ENCODE results near the gene ABHD11.
"Not testable (repeated sequence)": the region's sequence is repeated elsewhere in the genome, so short reads cannot be mapped to it uniquely, and the experiment has no call there.

Gene ABHD11

GRCh38 chr7:73727952-73728351 lies 10.7 kb downstream of the ABHD11 start:
- TF ChIP-seq POLR2AphosphoS5 (IDR thresholded peaks at IDR 0.05; ENCODE audit: low read depth, low read length) (no peak), TAF1 (IDR thresholded peaks at IDR 0.05; ENCODE audit: borderline replicate concordance, low read depth, low read length) (no peak), POLR2A (IDR thresholded peaks at IDR 0.05; ENCODE audit: low read depth, low read length) (no peak)
- FAIRE-seq (no peak), DNase-seq (ENCODE audit: insufficient read length) (no peak)

DNA sequence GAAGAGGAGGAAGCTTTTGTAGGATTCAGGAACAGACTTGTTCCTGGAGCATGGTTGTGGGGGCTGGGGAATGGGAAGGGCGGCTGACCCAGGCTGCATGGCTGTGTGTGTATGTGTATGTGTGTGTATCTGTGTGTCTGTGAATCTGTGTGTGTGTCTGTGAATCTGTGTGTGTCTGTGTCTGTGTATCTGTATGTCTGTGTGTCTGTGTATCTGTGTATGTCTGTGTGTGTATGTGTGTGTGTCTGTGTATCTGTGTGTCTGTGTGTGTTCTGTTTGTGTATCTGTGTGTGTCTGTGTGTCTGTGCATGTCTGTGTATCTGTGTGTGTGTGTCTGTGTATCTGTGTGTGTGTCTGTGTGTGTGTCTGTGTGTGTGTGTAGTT lies 12.5 kb downstream of the ABHD11 start:
- TF ChIP-seq POLR2AphosphoS5 (IDR thresholded peaks at IDR 0.05; ENCODE audit: low read depth, low read length) (no peak), TAF1 (IDR thresholded peaks at IDR 0.05; ENCODE audit: borderline replicate concordance, low read depth, low read length) (no peak), POLR2A (IDR thresholded peaks at IDR 0.05; ENCODE audit: low read depth, low read length) (no peak)
- DNase-seq (ENCODE audit: insufficient read length), result no peak

DNA sequence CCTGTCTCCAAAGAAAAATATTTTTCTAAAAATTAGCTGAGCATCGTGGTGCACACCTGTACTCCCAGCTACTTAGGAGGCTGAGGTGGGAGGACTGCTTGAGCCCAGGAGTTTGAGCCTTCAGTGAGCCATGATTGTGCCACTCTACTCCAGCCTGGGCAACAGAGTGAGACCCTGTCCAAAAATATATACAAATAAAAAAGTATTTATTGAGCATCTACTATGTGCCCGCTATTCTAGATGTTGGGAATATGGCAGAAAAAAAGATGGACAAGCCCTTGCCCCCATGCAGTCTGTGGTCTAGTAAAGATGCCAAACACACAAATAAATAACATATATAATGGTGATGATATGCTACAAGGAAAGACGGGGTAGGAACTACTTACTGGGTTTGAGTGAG lies 14.8 kb downstream of the ABHD11 start:
- no peak for TF ChIP-seq POLR2AphosphoS5 (IDR thresholded peaks at IDR 0.05; ENCODE audit: low read depth, low read length)
- no peak for DNase-seq (ENCODE audit: insufficient read length)
- no peak for FAIRE-seq

More for the DNA sequence above, 12.5 kb downstream of the ABHD11 start:
- no peak for FAIRE-seq

- DNase-seq (ENCODE audit: insufficient read length) (no peak), FAIRE-seq (no peak)
- TF ChIP-seq POLR2A (IDR thresholded peaks at IDR 0.05; ENCODE audit: low read depth, low read length), result no peak
- no peak for TF ChIP-seq POLR2AphosphoS5 (IDR thresholded peaks at IDR 0.05; ENCODE audit: low read depth, low read length)
- no peak for TF ChIP-seq TAF1 (IDR thresholded peaks at IDR 0.05; ENCODE audit: borderline replicate concordance, low read depth, low read length)
Measured at GRCh38 chr7:73722785-73723184, 15.8 kb downstream of the ABHD11 start.

DNA sequence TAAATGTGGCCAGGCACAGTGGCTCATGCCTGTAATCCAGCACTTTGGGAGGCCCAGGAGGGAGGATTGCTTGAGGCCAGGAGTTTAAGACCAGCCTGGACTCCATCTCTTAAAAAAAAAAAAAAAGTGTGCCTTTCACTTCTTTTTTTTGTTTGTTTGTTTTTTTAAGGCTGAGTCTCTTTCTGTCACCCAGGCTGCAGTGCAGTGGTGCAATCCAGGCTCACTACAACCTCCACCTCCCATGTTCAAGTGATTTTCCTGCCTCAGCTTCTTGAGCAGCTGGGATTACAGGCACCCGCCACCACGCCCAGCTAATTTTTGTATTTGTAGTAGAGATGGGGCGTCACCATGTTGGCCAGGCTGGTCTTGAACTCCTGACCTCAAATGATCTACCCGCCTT lies 16.4 kb downstream of the ABHD11 start:
- not testable (repeated sequence) for DNase-seq (ENCODE audit: insufficient read length); FAIRE-seq

DNA sequence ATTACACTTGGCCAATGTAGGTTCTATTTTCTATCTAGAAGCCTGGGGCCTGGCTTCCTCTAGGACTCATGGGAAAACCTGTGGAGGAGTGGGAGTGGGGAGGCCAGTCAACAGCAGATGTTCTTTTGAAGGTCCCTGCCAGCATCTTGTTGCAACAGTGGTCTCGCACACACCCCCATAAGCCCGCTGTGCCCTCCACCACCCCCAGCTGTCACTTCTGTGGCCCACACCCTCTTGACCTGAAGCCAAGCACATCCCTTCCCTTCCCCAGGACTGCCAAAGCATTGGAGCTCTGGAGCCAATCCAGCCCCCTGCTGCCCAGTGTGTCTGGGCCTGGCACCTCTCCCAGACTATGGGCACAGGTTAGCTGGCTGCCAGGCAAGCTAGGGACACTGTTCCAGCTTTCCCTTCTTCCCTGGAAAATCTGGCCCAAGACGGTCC lies 17.2 kb downstream of the ABHD11 start:
- FAIRE-seq, result no peak
- DNase-seq (ENCODE audit: insufficient read length), result no peak
- TF ChIP-seq TAF1 (IDR thresholded peaks at IDR 0.05; ENCODE audit: borderline replicate concordance, low read depth, low read length) (no peak), POLR2A (IDR thresholded peaks at IDR 0.05; ENCODE audit: low read depth, low read length) (no peak), POLR2AphosphoS5 (IDR thresholded peaks at IDR 0.05; ENCODE audit: low read depth, low read length) (no peak)

DNA sequence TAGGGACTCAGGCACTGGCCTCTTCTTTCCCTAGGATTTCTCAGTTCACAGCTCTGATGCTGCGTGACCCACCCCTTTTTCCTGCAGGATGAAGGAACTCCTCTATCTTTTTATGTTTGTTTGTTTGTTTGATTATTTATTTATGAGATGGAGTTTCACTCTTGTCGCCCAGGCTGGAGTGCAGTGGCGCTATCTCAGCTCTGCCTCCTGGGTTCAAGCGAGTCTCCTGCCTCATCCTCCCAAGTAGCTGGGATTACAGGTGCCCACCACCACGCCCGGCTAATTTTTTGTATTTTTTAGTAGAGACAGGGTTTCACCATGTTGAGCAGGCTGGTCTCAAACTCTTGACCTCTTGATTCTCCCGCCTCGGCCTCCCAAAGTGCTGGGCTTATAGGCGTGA lies 18.2 kb downstream of the ABHD11 start:
- not testable (repeated sequence) for FAIRE-seq; DNase-seq (ENCODE audit: insufficient read length)

DNA sequence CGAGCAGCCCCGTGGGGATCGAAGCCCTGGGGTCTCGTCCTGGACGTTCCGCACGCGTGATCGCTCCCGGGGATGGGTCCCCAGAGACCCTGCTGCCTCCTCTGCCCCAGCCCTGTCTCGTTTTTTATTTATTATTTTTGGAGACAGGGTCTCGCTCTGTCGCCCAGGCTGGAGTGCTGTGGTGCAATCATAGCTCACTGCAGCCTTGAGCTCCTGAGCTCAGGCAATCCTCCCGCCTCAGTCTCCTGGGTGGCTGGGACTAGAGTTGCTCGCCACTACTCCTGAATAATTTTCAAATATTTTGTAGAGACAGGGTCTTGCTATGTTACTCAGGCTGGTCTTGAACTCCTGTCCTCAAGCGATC lies 18.8 kb downstream of the ABHD11 start:
- no peak for TF ChIP-seq POLR2AphosphoS5 (IDR thresholded peaks at IDR 0.05; ENCODE audit: low read depth, low read length)
- no peak for TF ChIP-seq TAF1 (IDR thresholded peaks at IDR 0.05; ENCODE audit: borderline replicate concordance, low read depth, low read length)
- TF ChIP-seq POLR2A (IDR thresholded peaks at IDR 0.05; ENCODE audit: low read depth, low read length), result no peak
- FAIRE-seq (no peak), DNase-seq (ENCODE audit: insufficient read length) (no peak)

DNA sequence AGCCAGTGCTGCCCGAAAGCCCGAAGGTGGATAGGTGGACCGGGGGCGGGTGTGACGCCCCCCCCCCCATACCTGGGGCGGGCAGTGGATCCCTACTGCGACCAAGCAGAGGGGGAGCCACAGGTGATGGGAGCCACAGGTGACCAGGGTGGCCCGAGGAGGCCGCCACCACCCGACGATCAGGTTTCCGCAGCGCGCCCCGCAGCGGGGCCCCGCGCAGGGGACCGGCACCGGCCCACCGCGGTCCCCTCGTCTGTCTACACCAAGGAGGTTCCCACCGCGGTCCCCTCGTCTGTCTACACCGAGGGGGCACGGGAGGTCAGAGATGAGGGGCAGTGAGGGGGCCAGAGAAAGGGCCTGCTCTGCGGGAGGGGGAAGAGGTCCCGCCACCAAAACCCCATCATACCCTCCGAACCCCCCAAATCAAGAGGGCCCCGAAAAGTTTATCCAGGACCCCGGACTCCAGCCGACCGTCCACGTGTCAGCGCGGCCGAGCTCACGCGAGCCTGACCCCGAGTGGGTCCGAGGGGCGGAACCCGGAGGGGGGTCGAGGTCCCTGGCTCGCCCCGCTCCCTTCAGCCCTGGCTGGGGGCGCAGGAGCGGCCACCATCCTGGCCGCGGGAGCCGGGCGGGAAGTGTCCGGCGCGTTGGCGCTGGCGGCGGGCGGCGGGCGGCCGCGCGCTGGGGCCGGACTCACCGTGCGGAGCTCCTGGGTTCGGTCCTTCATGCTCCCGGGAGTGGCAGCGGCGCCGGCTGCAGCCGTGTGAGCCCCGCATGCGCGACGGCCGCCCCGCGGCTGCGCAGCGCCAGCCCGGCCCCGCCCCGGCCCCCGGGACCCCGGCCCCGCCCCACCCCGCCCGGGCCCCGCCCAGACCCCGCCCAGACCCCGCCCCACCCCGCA lies 19.4 kb downstream of the ABHD11 start, which contains the start of gene STX1A:
Gene STX1A (minus strand): TSS at position 765 of the 901 bp plus-strand sequence. CDS start 38 bp downstream, at position 727.
- peak; percentile 30 for FAIRE-seq
- TF ChIP-seq POLR2A (IDR thresholded peaks at IDR 0.05; ENCODE audit: low read depth, low read length) (peak; percentile 24; the same call in 1 of the 2 replicates), TAF1 (IDR thresholded peaks at IDR 0.05; ENCODE audit: borderline replicate concordance, low read depth, low read length) (no peak), POLR2AphosphoS5 (IDR thresholded peaks at IDR 0.05; ENCODE audit: low read depth, low read length) (no peak)
- DNase-seq (ENCODE audit: insufficient read length), result peak; percentile 89

DNA sequence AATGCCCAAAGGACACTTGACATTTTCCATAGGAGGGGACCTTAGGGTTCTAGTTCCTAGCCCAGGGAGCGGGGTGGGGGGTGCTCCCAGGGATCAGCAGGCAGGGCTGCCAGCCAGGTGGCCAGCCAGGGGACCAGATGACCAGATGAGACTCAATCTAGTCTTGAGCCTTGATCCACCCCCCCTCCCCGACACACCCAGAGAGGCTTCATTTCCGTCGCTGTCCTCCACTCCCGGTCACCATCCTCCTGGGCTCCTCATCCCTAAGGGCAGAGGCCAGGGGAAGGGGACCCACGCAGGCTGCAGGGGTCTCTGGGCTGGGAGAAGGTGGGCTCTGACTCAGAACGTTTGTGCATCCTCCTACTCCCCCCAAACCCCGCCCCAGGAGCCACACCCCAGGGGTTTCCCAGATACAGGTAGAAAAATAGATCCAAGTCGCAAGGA lies 20.1 kb downstream of the ABHD11 start:
- TF ChIP-seq TAF1 (IDR thresholded peaks at IDR 0.05; ENCODE audit: borderline replicate concordance, low read depth, low read length) (no peak), POLR2A (IDR thresholded peaks at IDR 0.05; ENCODE audit: low read depth, low read length) (no peak), POLR2AphosphoS5 (IDR thresholded peaks at IDR 0.05; ENCODE audit: low read depth, low read length) (no peak)
- DNase-seq (ENCODE audit: insufficient read length) (no peak), FAIRE-seq (no peak)

DNA sequence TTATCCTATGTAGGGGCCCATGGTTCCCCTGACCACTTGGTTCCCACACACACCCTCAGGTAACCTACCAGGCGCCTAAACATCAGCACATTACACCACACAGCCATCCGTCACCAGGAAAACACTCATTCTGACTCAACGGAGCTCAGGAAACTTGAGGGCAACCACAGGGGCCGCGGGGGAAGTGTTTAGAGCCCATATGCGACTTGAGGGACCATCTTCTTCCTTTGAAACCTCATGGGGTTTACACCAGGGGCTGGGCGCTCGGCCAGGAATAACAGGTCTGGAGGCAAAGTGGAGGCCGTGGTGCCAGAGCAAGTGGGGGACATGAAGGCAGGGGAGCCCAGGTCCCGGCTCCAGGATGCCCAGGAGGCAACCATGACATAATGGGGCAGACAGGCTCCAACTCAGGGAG lies 20.6 kb downstream of the ABHD11 start:
- FAIRE-seq, result no peak
- TF ChIP-seq POLR2A (IDR thresholded peaks at IDR 0.05; ENCODE audit: low read depth, low read length), result no peak
- TF ChIP-seq TAF1 (IDR thresholded peaks at IDR 0.05; ENCODE audit: borderline replicate concordance, low read depth, low read length), result no peak
- no peak for TF ChIP-seq POLR2AphosphoS5 (IDR thresholded peaks at IDR 0.05; ENCODE audit: low read depth, low read length)

GRCh38 chr7:73717025-73717807 lies 21.4 kb downstream of the ABHD11 start:
- no peak for TF ChIP-seq POLR2A (IDR thresholded peaks at IDR 0.05; ENCODE audit: low read depth, low read length)
- no peak for TF ChIP-seq POLR2AphosphoS5 (IDR thresholded peaks at IDR 0.05; ENCODE audit: low read depth, low read length)
- no peak for TF ChIP-seq TAF1 (IDR thresholded peaks at IDR 0.05; ENCODE audit: borderline replicate concordance, low read depth, low read length)
- FAIRE-seq (no peak), DNase-seq (ENCODE audit: insufficient read length) (no peak)

More for the DNA sequence above, 20.6 kb downstream of the ABHD11 start:
- no peak for DNase-seq (ENCODE audit: insufficient read length)
